Measurements from ENCODE around the gene GRM7. TPM values are rescaled to one million over a fixed set of nuclear protein-coding genes. Genes with fewer than 3 reads are reported as not detected.
A peak's percentile ranks its signal among the peaks of the same experiment; 100 is the strongest.

GRM7 gene
- total and polyA plus RNA-seq, 9 of the 15 experiments (the other 6 are each of a cell fraction or from before 2014, with no cell fraction given) = not detected

DNA sequence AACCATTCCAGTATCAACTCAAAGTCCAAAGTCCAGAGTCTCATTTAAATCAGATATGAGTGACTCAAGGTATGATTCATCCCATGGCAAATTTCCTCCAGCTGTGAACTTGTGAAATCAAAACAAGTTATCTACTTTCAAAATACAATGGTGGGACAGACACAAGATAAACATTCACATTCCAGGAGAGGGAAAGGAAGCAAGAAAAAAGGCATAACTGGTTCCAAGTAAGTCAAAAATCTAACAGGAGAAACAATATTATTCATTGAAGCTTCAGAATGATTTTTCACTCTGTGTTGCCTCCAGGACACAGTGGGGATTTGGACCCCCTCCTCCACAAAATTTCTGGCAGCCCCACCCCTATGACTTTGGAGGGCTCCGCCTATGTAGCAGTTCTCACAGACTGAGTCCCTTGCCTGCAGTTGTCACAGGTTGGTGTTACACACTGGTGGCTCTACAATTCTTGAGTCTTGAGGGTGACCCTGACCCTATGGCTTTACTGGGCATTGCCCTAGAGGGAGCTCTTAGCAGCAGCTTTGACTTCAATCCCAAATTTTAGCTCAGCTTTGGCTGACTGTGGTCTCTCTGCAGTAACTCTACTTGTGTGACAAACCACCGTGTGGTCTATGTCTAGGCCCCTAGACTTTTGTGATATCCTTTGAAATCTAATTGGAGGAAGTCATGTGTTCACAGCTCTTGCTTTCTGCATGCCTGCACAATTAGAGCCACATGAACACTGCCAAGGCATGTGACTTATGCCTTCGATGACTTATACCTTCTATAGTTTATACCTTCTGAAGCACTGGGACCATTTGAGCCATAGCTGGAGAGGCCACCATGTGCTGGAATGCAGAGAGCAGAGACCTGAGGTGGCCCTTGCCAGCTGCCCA is 644.2 kb downstream of the GRM7 start:
- ChIA-PET CTCF (ENCODE audit: low intra/inter-chr PET ratio) (no interaction called here), POLR2A (no interaction called here)
- Histone ChIP-seq H3K9ac (ENCODE audit: insufficient read depth in 1 of 2, low read depth in 2 of 2, low read length in 2 of 2) (no peak overlapping the region), H2AFZ (ENCODE audit: low read depth, low read length) (no peak overlapping the region), H3K79me2 (ENCODE audit: control insufficient read depth, insufficient read depth, low read length) (no peaks in the 10 kb centered on the region), H4K20me1 (replicated peaks; ENCODE audit: control insufficient read depth, insufficient read depth, low read length) (no peaks in the 10 kb centered on the region), H3K27me3 (ENCODE audit: control insufficient read depth in 2 of 2, insufficient read depth in 2 of 2, low read length in 2 of 2) (no peaks in the 10 kb centered on the region), H3K4me1 (replicated peaks in 1 of 2; ENCODE audit: control insufficient read depth in 2 of 2, insufficient read depth in 2 of 2, low read length in 2 of 2) (no peaks in the 10 kb centered on the region), H3K9me3 (replicated peaks; ENCODE audit: control insufficient read depth, insufficient read depth, low read depth, low read length) (no peaks in the 10 kb centered on the region; the same call in 1 of the 2 replicates), H3K9me1 (ENCODE audit: control insufficient read depth, insufficient read depth, low read length) (no peaks in the 10 kb centered on the region), H3K36me3 (ENCODE audit: control insufficient read depth, insufficient read depth, low read length) (no peaks in the 10 kb centered on the region), H3K4me3 (no peak overlapping the region), H3K27ac (ENCODE audit: extremely low read depth, low read depth, low read length) (no peak overlapping the region), H3K4me2 (ENCODE audit: insufficient read depth, low read length) (no peak overlapping the region)
- WGBS (ENCODE audit: insufficient coverage, low coverage, missing lambda C conversion rate) = 11% methylated on average over 3 of the region's 3 CpGs
- no TSS peak for BruUV-seq (replicated peaks)
- peak; percentile 51; the same call in 1 of the 2 replicates for TF ChIP-seq FOSL1 (tag; conservative IDR thresholded peaks at IDR 0.05)
- TF ChIP-seq RBM25 (IDR thresholded peaks at IDR 0.05; ENCODE audit: low read depth, low read length, severe bottlenecking) = no peak
- no peak for ATAC-seq
- DNase-seq (ENCODE audit: extremely low read depth in 1 of 4, low spot score in 3 of 4) = no peak
- FAIRE-seq = no peak
- intact Hi-C loops (cut with micrococcal nuclease) = no loop called here
- in situ Hi-C loops (cut with MboI) = no loop called here

- Histone ChIP-seq H3K27me3 (ENCODE audit: control insufficient read depth in 2 of 2, insufficient read depth in 2 of 2, low read length in 2 of 2) (no peaks in the 10 kb centered on the region), H3K9me1 (ENCODE audit: control insufficient read depth, insufficient read depth, low read length) (no peaks in the 10 kb centered on the region), H3K27ac (ENCODE audit: extremely low read depth, low read depth, low read length) (no peak overlapping the region), H3K9me3 (replicated peaks; ENCODE audit: control insufficient read depth, insufficient read depth, low read depth, low read length) (no peaks in the 10 kb centered on the region; the same call in none of the 2 replicates), H3K79me2 (ENCODE audit: control insufficient read depth, insufficient read depth, low read length) (no peaks in the 10 kb centered on the region), H3K4me3 (no peak overlapping the region), H3K9ac (ENCODE audit: insufficient read depth in 1 of 2, low read depth in 2 of 2, low read length in 2 of 2) (no peak overlapping the region), H3K36me3 (ENCODE audit: control insufficient read depth, insufficient read depth, low read length) (no peaks in the 10 kb centered on the region), H2AFZ (ENCODE audit: low read depth, low read length) (no peak overlapping the region), H3K4me1 (replicated peaks in 1 of 2; ENCODE audit: control insufficient read depth in 2 of 2, insufficient read depth in 2 of 2, low read length in 2 of 2) (no peaks in the 10 kb centered on the region), H3K4me2 (ENCODE audit: insufficient read depth, low read length) (no peak overlapping the region), H4K20me1 (replicated peaks; ENCODE audit: control insufficient read depth, insufficient read depth, low read length) (no peaks in the 10 kb centered on the region)
- 2% methylated on average over 2 of the region's 2 CpGs for WGBS (ENCODE audit: insufficient coverage, low coverage, missing lambda C conversion rate)
- intact Hi-C loops (cut with micrococcal nuclease) (no loop called here), in situ Hi-C loops (cut with MboI) (no loop called here)
- DNase-seq (ENCODE audit: extremely low read depth in 1 of 4, low spot score in 3 of 4) (no peak), ATAC-seq (no peak), FAIRE-seq (no peak)
- POLR2A ChIA-PET = no interaction called here
- CTCF ChIA-PET (ENCODE audit: low intra/inter-chr PET ratio) = no interaction called here
- no peak for TF ChIP-seq TCF7 (IDR thresholded peaks at IDR 0.05; ENCODE audit: borderline replicate concordance)
- no TSS peak for BruUV-seq (replicated peaks)
Observed at GRCh38 chr3:7506606-7507180, 645.8 kb downstream of the GRM7 start.

All from K562 (cell line).